Fibroblast of villous mesenchyme (primary cell): Measurements from ENCODE around the gene HYDIN. TPM values are rescaled to one million over a fixed set of nuclear protein-coding genes. Genes with fewer than 3 reads are reported as not detected.

Experiments used
- DNase-seq: peaks from one replicate; pipeline ENCODE4 v3.0.0-alpha.2; 2010; ENCODE audit warnings: low read depth
- H3K4me3 ChIP-seq: 2 replicates; pipeline ENCODE4 v1.5.1; 2011; ENCODE audit warnings: low read depth, mild to moderate bottlenecking, low read length
- total RNA-seq: library from RNA; depleted of rRNA; stranded (reverse); fragments of >200 nt; gene quantifications from 2 replicates; pipeline ENCODE4 v1.2.3, GENCODE V29; 2012
- TF ChIP-seq, protein P1 (sequence below): IDR thresholded peaks from 2 replicates; pipeline ENCODE4 v1.5.1; 2012; ENCODE audit warnings: low read depth, mild to moderate bottlenecking, low read length; ENCODE audit not compliant: insufficient read depth

HYDIN gene
- total RNA-seq, 1 donor, result under 0.01 TPM

DNA sequence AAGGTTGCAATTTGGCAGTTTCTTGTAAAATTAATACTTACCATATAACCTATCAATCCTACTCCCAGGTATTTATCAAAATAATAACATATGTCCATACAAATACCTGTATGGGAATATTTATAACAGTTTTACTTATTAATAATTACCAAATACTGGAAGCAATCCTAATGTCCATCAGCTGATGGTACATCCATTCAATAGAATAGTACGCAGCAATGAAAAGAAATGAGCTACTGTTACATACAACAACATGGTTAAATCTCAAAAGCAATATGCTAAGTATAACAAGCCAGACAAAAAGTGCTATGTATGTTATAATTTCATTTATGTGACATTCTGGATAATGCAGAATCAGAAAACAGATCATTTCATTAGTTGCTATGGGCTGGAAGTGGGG lies 1.2 kb downstream of the HYDIN start:
- no peak overlapping the region for H3K4me3 ChIP-seq
- DNase-seq, result no peak
- TF ChIP-seq, protein P1, sequence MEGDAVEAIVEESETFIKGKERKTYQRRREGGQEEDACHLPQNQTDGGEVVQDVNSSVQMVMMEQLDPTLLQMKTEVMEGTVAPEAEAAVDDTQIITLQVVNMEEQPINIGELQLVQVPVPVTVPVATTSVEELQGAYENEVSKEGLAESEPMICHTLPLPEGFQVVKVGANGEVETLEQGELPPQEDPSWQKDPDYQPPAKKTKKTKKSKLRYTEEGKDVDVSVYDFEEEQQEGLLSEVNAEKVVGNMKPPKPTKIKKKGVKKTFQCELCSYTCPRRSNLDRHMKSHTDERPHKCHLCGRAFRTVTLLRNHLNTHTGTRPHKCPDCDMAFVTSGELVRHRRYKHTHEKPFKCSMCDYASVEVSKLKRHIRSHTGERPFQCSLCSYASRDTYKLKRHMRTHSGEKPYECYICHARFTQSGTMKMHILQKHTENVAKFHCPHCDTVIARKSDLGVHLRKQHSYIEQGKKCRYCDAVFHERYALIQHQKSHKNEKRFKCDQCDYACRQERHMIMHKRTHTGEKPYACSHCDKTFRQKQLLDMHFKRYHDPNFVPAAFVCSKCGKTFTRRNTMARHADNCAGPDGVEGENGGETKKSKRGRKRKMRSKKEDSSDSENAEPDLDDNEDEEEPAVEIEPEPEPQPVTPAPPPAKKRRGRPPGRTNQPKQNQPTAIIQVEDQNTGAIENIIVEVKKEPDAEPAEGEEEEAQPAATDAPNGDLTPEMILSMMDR, result no peak

DNA sequence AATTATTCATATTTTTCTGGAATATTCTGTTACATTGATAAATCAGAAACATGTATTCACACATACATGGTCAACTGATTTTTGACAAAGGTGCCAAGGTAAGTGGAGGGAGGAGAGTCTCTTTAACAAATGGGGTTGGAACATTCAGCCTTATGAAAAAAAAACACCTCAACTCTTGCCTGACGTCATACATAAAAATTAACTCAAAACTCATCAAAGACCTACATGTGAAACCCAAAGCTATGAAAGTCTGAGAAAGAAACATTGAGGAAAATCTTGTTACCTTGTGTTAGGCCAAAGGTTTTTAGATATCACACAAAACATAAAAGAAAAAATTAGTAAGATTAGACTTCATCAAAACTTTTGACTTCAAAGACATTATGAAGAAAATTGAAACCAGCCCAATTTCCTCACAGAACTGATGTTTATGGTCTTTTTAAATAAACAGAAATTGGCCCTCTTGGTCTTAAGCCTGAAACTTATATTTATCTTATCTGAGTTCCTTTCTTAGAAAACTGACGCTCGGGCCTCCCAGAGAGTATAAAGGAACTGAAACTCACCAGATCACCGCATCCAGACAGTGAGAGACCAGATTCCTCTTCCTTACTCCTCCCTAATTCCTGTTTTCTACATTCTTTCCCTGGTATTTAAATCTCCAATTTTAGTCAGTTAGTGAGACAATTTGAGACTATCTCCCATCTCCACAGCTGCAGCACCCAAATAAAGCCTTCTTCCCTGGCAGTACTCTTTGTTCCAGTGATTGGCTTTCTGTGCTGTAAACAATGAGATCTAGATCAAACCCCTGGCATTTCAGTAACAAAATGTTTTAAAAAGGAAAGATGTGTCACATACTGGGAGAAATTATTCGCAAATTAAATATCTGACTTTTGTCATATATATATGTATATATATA lies 4.0 kb downstream of the HYDIN start:
- TF ChIP-seq, protein P1, result no peak
- no peak for DNase-seq
- H3K4me3 ChIP-seq, result no peak overlapping the region

DNA sequence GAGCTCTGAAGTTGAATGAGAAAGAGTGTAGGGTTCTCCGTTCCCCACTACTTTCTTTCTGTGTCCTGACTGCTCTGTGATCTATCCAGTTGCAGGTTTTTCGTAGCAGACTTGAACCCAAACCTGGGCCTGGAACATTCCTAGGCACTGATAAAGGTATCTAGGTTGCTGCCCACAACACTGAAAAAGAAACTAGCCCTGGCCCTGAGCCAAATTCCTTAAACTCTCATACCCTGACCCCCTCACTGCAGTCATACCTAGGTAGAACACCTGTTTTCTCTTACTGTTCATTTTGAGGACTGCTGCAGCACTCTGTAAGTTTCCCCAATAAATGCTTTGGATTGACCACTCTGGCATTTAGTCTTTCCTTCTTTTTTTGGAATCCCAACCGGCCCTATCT lies 5.4 kb downstream of the HYDIN start:
- no peak for DNase-seq
- H3K4me3 ChIP-seq, result no peak overlapping the region
- TF ChIP-seq, protein P1, result no peak

DNA sequence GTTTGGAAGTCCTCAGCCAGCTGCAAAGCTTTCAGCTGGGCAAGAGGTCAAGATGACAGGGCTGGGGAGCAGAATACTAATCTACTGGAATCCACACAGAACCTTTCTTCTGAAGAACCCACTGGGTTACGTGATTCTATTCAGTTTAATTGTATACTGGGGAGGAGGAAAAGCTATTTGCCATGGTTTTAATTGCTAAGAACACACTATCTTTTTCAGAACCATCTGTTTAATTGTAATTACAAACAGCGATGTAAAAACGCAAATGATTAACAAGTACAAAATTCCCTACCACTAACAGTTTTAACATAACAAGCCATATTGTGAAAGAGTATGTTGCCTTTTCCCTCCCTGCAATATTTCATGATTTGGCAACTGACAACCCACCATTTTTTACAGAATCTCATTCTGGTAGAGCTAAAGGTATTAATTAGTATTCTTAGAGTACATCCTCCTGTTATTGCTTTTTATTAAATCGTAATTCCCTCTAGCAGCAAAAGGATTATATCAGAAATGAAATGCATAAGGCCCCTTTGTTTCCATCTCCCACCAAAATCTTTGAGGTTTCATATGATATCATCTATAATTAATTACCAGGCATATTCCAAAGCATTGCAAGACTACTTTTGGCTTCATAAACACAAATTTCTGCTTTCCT lies 12.1 kb downstream of the HYDIN start:
- TF ChIP-seq, protein P1, result no peak
- no peak for DNase-seq
- H3K4me3 ChIP-seq, result no peak overlapping the region

DNA sequence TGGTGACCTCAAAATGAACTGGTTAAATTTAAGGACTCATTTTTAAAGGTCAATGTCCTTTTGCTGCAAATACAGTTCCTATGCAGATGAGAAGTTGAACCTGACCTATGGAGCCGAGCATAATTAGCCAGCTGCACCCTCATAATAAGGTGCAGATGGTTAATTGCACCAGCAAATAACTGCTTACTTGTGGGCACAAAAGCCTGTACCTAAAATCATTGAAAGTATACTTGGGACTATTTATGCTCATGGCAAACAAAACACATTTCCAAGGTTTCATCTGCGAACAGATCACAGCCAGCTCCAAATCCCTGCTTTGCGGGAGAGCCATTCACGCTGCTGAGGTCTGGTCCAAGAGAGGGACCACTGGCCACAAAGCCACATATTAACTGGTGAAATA lies 13.0 kb downstream of the HYDIN start:
- TF ChIP-seq, protein P1, result no peak
- no peak overlapping the region for H3K4me3 ChIP-seq
- DNase-seq, result no peak

DNA sequence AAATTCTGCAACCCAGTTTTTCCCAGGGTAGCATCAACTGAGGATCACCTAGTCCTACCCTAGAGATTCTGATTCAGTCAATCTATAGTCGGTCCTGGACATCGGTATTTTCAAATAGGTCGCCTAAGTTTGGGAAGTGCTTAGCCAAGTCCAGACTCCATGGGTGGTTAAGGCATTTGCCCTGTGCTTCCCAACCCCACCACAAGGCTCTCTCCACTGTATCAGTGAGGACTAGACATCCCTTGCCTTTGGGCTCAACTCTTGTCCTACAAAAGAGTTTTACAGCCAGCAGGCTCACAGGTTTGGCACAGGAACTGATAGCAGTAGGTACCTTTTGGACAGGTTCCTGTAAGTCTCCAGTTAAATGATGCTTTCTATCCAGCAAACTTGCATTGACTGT lies 13.8 kb downstream of the HYDIN start:
- TF ChIP-seq, protein P1, result no peak
- H3K4me3 ChIP-seq, result no peak overlapping the region
- no peak for DNase-seq
